HG02870 (cell line): ENCODE measurements around the gene FCRL5.
"Not testable (repeated sequence)": the region's sequence is repeated elsewhere in the genome, so short reads cannot be mapped to it uniquely, and the experiment has no call there.

Experiments used
- ATAC-seq: cut with Tn5 transposase; IDR thresholded peaks from one replicate; pipeline ENCODE4 v1.9.1; 2021; ENCODE audit warnings: mild to moderate bottlenecking, moderate library complexity; ENCODE audit not compliant: unreplicated experiment

FCRL5 gene

DNA sequence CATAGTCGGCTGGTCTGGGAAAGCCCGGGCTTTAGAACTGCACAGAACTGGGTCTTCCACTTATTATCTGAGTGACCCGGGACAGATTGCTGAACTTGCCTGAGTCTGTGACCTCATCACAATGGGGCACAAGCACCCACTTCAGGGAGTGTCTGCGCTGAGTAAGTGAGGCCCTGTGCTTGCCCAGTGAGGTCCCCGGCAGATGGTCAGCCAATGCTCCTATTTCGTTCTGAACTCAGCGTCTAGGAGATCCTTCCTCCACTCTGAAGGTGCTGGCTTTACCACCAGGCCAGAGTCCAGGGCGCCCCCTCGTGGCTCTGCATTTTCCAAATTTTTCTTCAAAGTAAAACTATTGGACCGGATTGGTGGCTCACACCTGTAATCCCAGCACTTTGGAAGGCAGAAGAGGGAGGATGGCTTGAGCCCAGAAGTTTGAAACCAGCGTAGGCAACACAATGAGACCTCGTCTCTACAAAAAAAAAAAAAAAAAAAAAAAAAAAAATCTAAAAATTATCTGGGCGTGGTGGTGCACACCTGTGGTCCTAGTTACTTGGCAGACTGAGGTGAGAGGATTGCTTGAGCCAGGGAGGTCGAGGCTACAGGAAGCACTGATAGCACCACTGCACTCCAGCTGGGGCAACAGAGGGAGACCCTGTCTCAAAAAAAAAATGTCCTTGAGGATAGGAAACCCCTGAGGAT lies 61.7 kb downstream of the FCRL5 start:
- no peak for ATAC-seq

GRCh38 chr1:157488156-157488555 lies 64.2 kb downstream of the FCRL5 start:
- no peak for ATAC-seq

GRCh38 chr1:157487504-157487903 lies 64.8 kb downstream of the FCRL5 start:
- ATAC-seq, result no peak

GRCh38 chr1:157487096-157487495 lies 65.2 kb downstream of the FCRL5 start:
- no peak for ATAC-seq

DNA sequence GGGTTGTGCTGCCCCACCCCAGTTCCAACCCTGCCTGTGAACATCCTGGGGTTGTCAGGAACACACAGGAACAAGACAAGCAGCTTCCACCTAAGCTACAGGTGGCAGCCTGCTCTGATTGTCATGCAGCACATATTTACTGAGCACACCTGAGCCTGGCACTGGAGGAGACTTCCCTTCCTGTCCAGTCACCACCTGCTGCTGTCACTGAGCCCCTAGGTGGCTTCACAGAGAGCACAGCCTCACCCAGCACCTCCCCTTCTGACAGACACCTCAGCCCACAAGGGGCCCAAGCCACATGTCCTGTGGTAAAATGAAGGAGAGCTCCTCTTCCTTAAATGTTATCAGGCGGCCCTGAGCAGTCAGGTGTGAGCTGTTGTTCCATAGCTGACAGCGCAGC lies 65.9 kb downstream of the FCRL5 start:
- not testable (repeated sequence) for ATAC-seq

DNA sequence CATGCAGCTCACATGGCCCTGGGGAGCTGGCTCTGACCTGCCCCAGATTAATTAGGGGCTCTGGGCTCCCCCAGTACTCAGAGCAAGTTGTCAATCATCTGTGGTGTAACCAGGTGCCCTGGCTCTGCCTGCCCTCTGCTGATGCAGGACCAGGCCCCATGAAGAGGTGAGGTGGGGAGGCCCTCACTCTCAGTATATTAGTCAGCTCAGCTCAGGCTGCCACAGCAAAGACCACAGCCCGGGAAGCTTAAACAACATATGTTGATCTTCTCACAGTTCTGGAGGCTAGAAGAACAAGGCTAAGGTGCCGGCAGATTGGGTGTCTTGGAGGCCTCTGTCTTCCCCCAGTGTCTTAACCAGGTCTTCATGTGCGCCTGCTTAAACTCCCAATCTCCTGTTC lies 66.5 kb downstream of the FCRL5 start:
- no peak for ATAC-seq

- no peak for ATAC-seq
These were observed 67.7 kb downstream of the FCRL5 start for GRCh38 chr1:157484573-157484972.

DNA sequence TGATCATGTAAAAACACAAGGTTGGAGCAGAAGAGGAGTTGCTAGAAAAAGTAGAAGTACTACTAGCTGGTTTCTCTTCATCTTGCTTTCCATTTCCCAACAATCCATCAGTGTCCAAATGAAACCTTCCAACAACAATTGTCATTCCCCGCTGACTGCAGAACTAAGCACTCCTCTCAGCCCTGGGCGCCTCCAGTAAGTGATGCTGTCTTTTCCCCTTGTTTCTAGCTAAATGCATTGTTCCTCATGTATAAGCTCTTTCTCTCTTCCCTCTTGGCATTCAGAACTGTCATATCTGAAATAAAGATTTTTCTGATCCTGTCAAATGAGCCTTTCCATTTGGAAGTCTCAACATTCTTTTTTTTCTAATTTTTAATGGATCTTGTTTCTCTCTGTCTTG lies 68.7 kb downstream of the FCRL5 start:
- ATAC-seq, result no peak

DNA sequence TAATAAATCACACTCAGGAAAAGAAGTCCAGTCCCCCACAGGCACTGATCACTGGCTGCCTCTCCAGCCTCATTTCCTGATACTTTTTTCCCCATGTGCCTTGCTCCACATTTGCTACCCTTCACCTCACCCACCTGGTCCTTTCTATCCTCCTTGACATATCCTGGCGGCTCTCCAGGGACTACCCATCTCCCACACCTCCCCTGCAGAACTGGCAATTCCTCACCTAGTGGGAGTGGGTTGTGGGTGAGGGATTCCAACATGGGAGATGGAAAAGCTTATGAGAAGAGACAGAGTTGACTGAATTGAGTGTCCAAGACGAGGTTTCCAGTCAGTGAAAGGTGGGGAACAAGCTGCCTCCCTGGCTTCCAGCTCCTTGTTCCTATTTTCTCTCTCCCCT lies 69.6 kb downstream of the FCRL5 start:
- no peak for ATAC-seq

DNA sequence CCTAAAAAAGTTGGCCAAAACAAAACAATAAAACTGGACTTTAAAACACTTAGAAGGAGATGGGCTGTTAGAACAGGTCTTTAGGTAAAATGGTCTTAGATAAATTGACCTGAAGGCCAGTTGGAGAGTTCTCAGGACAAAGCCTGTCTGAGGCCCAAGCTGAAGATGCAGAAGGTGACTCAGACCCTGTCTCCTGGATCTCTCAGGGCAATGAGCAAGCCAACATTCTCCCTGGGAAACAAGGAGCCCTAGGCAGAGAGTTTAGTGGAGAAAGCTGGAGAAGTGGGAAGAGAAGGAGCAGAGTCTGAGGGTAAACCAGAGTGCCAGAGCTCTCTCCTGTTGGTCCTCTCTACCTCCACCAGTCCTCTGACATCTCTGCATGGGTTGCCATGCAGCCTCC lies 70.1 kb downstream of the FCRL5 start:
- no peak for ATAC-seq

GRCh38 chr1:157478030-157478429 lies 74.3 kb downstream of the FCRL5 start:
- no peak for ATAC-seq

- ATAC-seq, result no peak
These were observed 74.9 kb downstream of the FCRL5 start for GRCh38 chr1:157477419-157477818.

DNA sequence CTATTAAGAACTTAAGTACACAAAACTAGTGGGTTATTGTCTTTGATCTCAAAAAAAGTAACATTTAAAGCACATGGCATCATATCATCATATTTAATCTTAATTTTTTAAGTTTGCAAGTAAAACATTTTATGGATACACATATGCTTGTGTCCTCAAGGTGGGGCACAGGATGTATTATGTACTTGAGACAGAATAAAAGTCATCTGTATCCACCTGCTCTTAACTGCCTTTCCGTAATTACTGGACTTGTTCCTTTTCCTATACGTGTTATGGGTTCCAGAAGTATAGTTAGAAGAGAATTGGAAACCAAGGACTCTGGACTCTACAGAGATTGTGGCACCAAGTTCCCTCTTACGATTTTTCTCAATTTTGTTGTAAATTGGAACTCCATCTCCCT lies 79.4 kb downstream of the FCRL5 start:
- no peak for ATAC-seq

GRCh38 chr1:157472056-157472701 lies 80.1 kb downstream of the FCRL5 start:
- no peak for ATAC-seq

- no peak for ATAC-seq
These were observed 80.8 kb downstream of the FCRL5 start for GRCh38 chr1:157471531-157471930.

GRCh38 chr1:157469752-157470675 lies 82.3 kb downstream of the FCRL5 start:
- ATAC-seq, result no peak

DNA sequence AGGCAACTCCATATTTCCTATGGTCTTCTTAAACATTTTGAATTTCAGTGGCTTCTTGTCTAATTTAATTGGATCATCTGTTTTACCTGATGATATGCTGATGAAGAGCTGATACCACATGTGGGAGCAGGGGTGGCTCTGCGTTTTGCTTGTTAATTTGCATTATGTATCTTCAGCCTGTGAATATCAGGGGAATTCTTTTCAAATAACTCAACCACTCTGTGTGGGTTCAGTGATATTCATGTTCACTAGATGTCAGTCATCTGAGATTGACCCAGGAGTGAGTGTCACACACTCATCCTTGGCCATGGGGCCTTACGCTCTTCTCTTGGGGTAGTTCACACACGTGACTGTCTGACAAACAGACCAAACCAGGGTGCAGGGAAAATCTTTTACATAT lies 83.0 kb downstream of the FCRL5 start:
- ATAC-seq, result no peak

- ATAC-seq, result no peak
These were observed 86.3 kb downstream of the FCRL5 start for GRCh38 chr1:157466011-157466410.
